GM19463 (cell line): ENCODE data around the gene KPTN.
"Not testable (repeated sequence)": the region's sequence is repeated elsewhere in the genome, so short reads cannot be mapped to it uniquely, and the experiment has no call there.

Experiments used
- ATAC-seq: cut with Tn5 transposase; IDR thresholded peaks from one replicate; pipeline ENCODE4 v1.9.1; 2021; ENCODE audit warnings: mild to moderate bottlenecking, moderate library complexity; ENCODE audit not compliant: unreplicated experiment

Gene KPTN

GRCh38 chr19:47492137-47492533 lies 8.1 kb upstream of the KPTN start:
- no peak for ATAC-seq

GRCh38 chr19:47491358-47492136 lies 7.5 kb upstream of the KPTN start:
- ATAC-seq, result no peak

- no peak for ATAC-seq
Measured at GRCh38 chr19:47490847-47491246, 6.8 kb upstream of the KPTN start.

GRCh38 chr19:47490031-47490430 lies 6.0 kb upstream of the KPTN start:
- ATAC-seq, result no peak

GRCh38 chr19:47489072-47489914 lies 5.3 kb upstream of the KPTN start:
- no peak for ATAC-seq

- ATAC-seq, result no peak
Measured at GRCh38 chr19:47487551-47488515, 3.8 kb upstream of the KPTN start.

- ATAC-seq, result no peak
Measured at GRCh38 chr19:47486900-47487299, 2.9 kb upstream of the KPTN start.

- ATAC-seq, result not testable (repeated sequence)
Measured at GRCh38 chr19:47486220-47486619, 2.2 kb upstream of the KPTN start.

GRCh38 chr19:47485210-47485609 lies 1.2 kb upstream of the KPTN start:
- ATAC-seq, result no peak

- no peak for ATAC-seq
Measured at GRCh38 chr19:47483200-47483599, 819 bp downstream of the KPTN start.

GRCh38 chr19:47481460-47482052 lies 2.5 kb downstream of the KPTN start:
- no peak for ATAC-seq

- no peak for ATAC-seq
Measured at GRCh38 chr19:47480658-47481057, 3.4 kb downstream of the KPTN start.

- ATAC-seq, result no peak
Measured at GRCh38 chr19:47479701-47480503, 4.1 kb downstream of the KPTN start.

- no peak for ATAC-seq
Measured at GRCh38 chr19:47476438-47476972, 7.5 kb downstream of the KPTN start.

GRCh38 chr19:47475465-47475864 lies 8.6 kb downstream of the KPTN start:
- ATAC-seq, result no peak

GRCh38 chr19:47473336-47473735 lies 10.7 kb downstream of the KPTN start:
- ATAC-seq, result no peak

- no peak for ATAC-seq
Measured at GRCh38 chr19:47471733-47472457, 12.1 kb downstream of the KPTN start, which contains the start of gene SLC8A2. TSS of gene SLC8A2 (minus strand) at chr19:47471893. CDS start at chr19:47466403, 5,490 bp downstream.

GRCh38 chr19:47471381-47471732 lies 12.7 kb downstream of the KPTN start:
- ATAC-seq, result no peak
